HG02571 (cell line): Measurements from ENCODE around the gene FAM13A.

Experiments used
- ATAC-seq: cut with Tn5 transposase; IDR thresholded peaks from one replicate; pipeline ENCODE4 v1.9.1; 2021; ENCODE audit warnings: mild to moderate bottlenecking, moderate library complexity; ENCODE audit not compliant: unreplicated experiment

The FAM13A gene

GRCh38 chr4:88730811-88731210 is 326.2 kb downstream of the FAM13A start:
- no peak for ATAC-seq

- ATAC-seq: no peak
Measured at GRCh38 chr4:88729146-88729760, 327.7 kb downstream of the FAM13A start.

GRCh38 chr4:88728146-88728545 is 328.8 kb downstream of the FAM13A start:
- ATAC-seq: no peak

GRCh38 chr4:88725986-88726385 is 331.0 kb downstream of the FAM13A start:
- no peak for ATAC-seq

- no peak for ATAC-seq
Measured at GRCh38 chr4:88725143-88725542, 331.8 kb downstream of the FAM13A start.

- ATAC-seq: no peak
Measured at GRCh38 chr4:88724406-88724805, 332.6 kb downstream of the FAM13A start.

- ATAC-seq: no peak
Measured at GRCh38 chr4:88722828-88723227, 334.2 kb downstream of the FAM13A start.

- no peak for ATAC-seq
Measured at GRCh38 chr4:88722276-88722780, 334.7 kb downstream of the FAM13A start.

GRCh38 chr4:88720451-88721428 is 336.2 kb downstream of the FAM13A start:
- no peak for ATAC-seq

- no peak for ATAC-seq
Measured at GRCh38 chr4:88719381-88719780, 337.6 kb downstream of the FAM13A start.

- ATAC-seq: no peak
Measured at GRCh38 chr4:88718098-88718497, 338.9 kb downstream of the FAM13A start.

- ATAC-seq: no peak
Measured at GRCh38 chr4:88713782-88714181, 343.2 kb downstream of the FAM13A start.

- no peak for ATAC-seq
Measured at GRCh38 chr4:88709989-88710388, 347.0 kb downstream of the FAM13A start.

- no peak for ATAC-seq
Measured at GRCh38 chr4:88706574-88706973, 350.4 kb downstream of the FAM13A start.

- no peak for ATAC-seq
Measured at GRCh38 chr4:88705805-88706492, 351.0 kb downstream of the FAM13A start.

GRCh38 chr4:88705223-88705622 is 351.8 kb downstream of the FAM13A start:
- no peak for ATAC-seq

- ATAC-seq: no peak
Measured at GRCh38 chr4:88702782-88703181, 354.2 kb downstream of the FAM13A start.

- no peak for ATAC-seq
Measured at GRCh38 chr4:88698519-88698918, 358.5 kb downstream of the FAM13A start.

GRCh38 chr4:88697588-88698329 is 359.2 kb downstream of the FAM13A start, which contains the start of gene NAP1L5:
NAP1L5 (minus strand) TSS chr4:88697829; CDS start chr4:88697754, 75 bp downstream.
- peak; percentile 88 for ATAC-seq

- no peak for ATAC-seq
Measured at GRCh38 chr4:88697141-88697540, 359.8 kb downstream of the FAM13A start.
